NCI-H2196 treated with DMSO at 0.1 percent for 48 hours (cell line): Measurements from ENCODE around the gene ABLIM2.

ENCODE experiments used
- DNase-seq: peaks from one replicate; lab custom pipeline; 2025; ENCODE audit not compliant: unreplicated experiment; lab: John Stamatoyannopoulos, UW

Gene ABLIM2

DNA sequence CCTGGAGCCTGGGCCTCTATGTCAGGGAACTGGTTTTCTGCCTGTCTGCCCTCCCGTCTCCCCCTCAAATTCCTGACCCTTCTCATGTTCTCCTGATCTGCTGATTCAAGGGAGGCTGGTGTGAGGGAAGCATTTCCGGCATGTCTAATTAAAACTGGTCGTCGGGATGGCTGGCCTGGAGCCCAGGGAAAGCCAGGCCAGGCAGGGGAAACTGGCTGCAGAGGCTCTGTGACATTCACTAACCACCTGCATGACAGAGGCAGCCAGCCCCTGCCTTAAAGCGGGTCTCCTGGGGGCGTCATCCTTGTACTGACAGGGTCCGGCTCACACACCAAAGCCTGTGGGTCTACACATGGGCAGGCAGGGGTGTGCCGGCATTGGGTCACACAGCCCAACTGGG is 35.2 kb downstream of the ABLIM2 start:
- DNase-seq, result no peak

DNA sequence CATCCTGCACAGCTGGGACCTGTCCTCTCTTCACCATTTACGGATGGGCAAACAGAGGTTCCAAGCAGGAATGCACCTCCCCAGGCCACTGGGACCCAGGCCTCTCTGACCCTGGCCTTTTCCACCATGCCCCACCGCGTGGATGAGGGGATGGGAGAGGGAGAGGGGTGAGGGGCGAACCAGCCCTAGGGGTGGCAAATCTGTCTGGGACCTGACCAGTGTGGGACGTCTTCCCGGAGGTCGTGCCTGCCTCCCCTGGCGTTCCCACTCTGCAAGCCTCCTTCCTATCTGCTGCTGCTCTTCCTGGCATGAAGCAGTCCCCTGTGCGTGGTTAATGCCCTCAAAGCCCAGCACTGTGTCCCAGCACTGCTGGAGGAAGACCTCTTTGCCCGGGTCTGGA is 35.9 kb downstream of the ABLIM2 start:
- no peak for DNase-seq

DNA sequence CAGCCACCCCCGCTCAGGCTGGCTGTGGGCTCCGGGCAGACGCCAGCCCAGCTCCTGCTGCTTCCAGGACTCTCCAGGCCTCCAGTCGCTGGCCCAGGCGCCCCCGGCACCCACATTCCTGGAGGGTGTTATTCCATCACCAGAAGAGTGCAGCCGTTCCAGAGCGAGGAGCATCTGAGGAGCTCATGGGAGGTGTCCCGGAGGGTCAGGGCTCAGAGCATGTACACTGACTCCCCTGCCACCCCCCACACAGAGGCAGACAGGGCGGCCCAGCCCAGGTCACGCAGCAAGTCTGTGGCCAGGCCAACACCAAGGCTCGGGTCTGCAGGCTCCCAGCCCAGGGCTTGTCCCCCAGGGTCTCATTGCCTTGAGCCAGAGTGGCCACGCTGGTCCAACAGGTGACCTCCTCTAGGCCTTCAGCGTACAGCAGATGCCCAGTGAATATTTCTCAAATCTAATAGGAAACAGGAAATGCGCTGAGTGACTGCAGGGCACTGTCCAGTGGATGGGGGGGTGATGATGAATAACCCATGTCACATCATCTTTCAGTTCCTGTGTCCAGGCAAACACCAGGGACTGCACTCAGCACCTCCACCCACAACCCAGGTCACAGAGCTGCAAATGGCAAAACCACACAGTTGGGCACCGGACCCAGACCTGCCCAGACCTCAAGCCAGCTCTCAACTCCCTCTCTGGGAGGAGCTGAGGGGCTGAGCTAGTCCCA is 37.2 kb downstream of the ABLIM2 start:
- no peak for DNase-seq

- DNase-seq, result no peak
These were observed 38.1 kb downstream of the ABLIM2 start for GRCh38 chr4:8120501-8120900.

DNA sequence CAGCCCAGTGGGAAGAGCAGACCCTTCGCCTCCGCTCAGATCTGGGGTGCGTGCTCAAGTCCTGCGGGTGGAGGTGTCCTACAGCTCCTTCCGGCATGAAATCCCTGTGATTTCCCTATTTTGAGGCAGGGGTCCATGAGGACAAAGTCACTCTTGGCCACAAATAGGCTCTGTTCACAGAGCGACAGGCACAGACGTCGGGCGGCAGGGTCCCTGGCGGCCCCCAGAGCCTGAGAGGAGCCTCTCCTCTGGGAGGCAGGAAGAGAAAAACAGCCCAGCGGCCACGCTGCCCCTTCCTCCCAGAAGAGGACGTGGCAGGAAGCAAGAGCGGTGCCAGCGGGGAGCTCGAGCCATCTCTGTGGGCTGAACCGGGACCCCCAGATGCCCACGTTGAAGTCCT is 38.7 kb downstream of the ABLIM2 start:
- DNase-seq, result no peak

DNA sequence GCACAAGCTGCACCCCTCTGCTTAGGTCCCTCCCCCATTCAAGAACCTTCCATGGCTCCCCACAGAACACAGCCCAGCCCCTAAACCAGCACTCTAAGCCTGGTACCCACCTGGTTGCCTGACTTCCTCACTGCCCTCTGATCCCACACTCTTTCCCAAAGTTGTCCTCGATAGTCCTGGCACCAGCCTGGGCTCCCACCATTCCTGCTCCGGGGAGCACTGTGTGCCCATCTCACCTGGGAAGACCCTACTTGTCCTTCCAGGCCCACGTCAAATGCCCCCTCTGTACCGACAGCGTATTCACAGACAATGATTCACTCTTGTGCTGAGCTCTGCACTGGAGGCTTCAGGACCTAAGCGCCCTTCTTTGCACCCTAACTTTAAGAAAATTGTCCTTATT is 40.1 kb downstream of the ABLIM2 start:
- DNase-seq, result no peak

- no peak for DNase-seq
These were observed 40.6 kb downstream of the ABLIM2 start for GRCh38 chr4:8118035-8118434.

DNA sequence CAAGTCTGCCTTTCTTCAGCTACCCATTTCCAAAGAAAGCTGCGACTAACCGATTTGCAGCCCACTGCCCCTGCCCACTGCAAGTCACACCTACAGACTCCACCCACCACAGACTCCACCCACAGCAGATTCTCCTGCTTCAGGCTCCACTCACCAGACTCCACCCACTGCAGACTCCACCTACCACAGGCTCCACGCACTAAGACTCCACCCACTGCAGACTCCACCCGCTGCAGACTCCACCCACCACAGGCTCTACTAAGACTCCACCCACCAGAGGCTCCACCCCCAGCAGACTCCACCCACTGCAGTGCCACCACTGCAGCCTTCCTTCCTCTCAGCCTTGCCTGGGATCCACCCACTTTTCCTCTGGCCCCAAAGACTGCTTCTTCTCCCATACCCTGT is 41.3 kb downstream of the ABLIM2 start:
- no peak for DNase-seq

GRCh38 chr4:8115916-8116315 is 42.7 kb downstream of the ABLIM2 start:
- DNase-seq, result no peak

DNA sequence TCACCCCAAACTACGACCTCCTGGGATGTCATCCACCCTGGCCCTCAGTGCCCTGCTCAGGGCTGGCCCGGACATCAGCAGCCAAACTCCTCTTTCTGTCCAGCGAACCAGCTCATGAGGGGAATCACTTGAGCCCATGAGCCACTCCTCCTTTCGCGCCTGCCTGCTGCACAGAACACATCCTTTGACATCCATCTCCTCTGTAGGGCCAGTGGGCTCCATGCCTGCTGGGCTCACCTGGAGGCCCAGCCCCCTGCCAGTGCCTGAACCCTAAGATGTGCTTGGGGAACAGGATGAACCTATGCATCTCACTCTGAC is 43.5 kb downstream of the ABLIM2 start:
- DNase-seq, result no peak

DNA sequence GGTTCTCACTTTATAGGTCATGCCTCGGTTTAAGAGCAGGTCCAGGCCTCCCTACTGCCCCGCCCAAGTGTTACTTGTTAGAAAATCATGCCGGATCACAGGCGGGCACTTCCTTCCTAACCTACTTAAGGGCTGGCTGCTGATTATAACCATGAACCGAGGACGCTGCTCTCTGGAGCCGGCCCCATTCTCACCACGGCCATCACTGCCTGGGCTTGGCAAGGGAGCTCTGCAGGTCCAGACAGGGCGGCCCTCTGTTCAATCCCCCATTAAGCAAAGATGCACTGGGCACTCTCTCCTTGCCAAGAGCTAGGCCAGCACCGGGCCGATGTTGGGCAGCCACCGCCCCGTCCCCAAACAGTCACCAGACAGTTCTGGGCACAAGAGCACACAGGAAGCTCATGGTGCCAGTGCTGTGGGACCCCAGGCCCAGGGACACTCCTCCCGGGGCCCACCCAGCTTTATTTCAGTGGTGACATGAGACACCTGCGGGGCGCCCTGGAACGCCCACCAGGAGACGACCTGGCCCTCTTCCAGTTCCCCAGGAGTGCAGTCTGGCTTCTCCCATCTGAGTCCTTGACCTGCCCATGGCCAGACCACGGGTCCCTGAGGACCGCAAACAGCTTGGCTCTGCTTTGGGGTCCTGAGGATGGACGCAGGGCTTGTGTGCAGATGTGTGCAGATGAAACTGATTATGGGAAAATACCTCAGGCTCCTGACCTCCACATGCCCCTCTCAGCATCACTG is 44.0 kb downstream of the ABLIM2 start:
- DNase-seq, result no peak

DNA sequence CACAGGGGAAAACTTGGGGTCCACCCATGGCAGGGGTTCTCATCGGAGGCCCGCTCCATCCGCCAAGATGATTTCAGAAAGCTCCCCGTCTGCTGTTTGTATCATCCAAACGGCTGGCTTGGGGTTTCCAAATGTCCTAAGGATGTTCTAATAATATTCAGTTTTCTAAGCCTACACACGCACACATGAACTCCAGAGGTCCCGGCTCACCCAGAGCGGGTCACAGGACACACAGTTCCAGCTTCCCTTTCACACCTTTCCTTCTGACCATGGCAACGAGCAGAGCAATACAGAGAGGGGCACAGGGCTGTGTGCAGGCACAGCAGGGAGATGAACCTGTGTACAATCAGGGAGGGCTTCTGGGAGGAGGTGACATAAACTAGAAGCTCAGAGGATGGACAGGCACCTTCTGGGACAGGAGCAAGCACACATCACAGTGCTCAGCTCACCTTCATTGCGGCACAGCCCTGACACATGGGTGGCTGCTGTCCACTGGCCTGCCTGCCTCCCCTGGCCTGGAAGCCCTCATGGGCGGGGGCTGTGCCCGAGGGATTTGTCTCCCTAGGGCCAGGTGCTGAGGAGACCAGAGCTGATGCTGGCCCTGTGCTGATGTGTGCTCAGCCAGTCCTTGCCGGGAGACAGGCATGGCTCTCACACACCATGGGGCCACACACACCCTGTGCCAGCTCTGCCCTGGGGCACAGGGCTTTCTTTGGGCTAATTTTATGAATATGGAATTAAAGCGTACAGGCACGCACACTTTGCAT is 44.8 kb downstream of the ABLIM2 start:
- DNase-seq, result no peak

- DNase-seq, result no peak
These were observed 45.9 kb downstream of the ABLIM2 start for GRCh38 chr4:8112672-8113071.

GRCh38 chr4:8112036-8112576 is 46.5 kb downstream of the ABLIM2 start:
- no peak for DNase-seq

- DNase-seq, result no peak
These were observed 48.3 kb downstream of the ABLIM2 start for GRCh38 chr4:8110071-8110986.

- no peak for DNase-seq
These were observed 49.1 kb downstream of the ABLIM2 start for GRCh38 chr4:8109406-8110065.

GRCh38 chr4:8108991-8109390 is 49.6 kb downstream of the ABLIM2 start:
- no peak for DNase-seq

GRCh38 chr4:8108261-8108660 is 50.4 kb downstream of the ABLIM2 start:
- DNase-seq, result no peak

DNA sequence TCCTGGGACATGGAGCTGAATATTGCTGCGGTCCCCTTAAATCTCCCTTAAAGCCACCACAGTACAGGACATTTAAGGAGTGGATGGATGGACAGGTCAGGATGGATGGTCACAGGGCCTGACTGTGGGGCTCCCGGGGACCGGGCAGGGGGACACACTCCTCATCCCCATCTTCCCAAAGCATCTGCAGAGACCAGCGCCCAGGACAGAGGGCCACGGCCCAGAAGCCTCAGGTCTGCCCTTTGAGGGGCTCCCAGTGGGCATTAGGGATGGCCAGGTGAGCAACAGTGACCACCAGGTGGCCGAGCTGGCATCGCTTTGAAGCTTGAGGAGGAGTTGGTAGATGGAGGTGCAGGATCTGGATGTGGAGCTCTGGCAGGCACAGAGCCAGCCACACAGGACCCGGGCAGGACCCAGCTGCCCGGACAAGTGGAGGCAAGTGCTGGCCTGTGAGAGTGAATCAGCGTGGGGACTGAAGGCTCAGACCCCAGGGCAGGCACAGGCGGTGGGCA is 51.4 kb downstream of the ABLIM2 start:
- DNase-seq, result no peak

GRCh38 chr4:8106451-8107025 is 52.1 kb downstream of the ABLIM2 start:
- DNase-seq, result no peak
